Endothelial cell of umbilical vein (primary cell): ENCODE results near the gene COL28A1.

Experiments used
- CTCF ChIP-seq, 2 donors: IDR thresholded peaks; 1 replicate in 1 of 2; 2 replicates in 1 of 2; pipeline ENCODE4 v1.5.1; 2011; ENCODE audit warnings: low read length in 2 of 2, mild to moderate bottlenecking in 2 of 2, moderate library complexity in 2 of 2, control low read depth in 1 of 2, inconsistent platforms in 1 of 2, low read depth in 1 of 2; ENCODE audit not compliant: insufficient read depth in 1 of 2; ENCODE audit errors: extremely low read depth in 1 of 2
- EZH2 ChIP-seq: IDR thresholded peaks from 2 replicates; pipeline ENCODE4 v1.6.1; 2012; ENCODE audit warnings: borderline replicate concordance, low read depth, mild to moderate bottlenecking, moderate library complexity, low read length, inconsistent platforms; ENCODE audit not compliant: severe bottlenecking
- POLR2AphosphoS5 ChIP-seq: IDR thresholded peaks from 2 replicates; pipeline ENCODE4 v1.6.1; 2012; ENCODE audit warnings: low read depth, mild to moderate bottlenecking, control low read depth, low read length, moderate library complexity; ENCODE audit not compliant: insufficient read depth

GRCh38 chr7:7424151-7424873 is 111.4 kb downstream of the COL28A1 start:
- TF ChIP-seq CTCF (IDR thresholded peaks at IDR 0.05; ENCODE audit: extremely low read depth in 1 of 2, insufficient read depth in 1 of 2, low read depth in 1 of 2, low read length in 2 of 2): peak; percentile 73 to 82
- no peak for TF ChIP-seq EZH2
- TF ChIP-seq POLR2AphosphoS5: no peak
